AG09319 (cell line): ENCODE measurements around the gene EML6.

Source experiments
- DNase-seq: peaks from one replicate; pipeline ENCODE4 v3.0.0-alpha.2; 2010; ENCODE audit warnings: low read depth; ENCODE audit errors: extremely low read depth
- CTCF ChIP-seq: IDR thresholded peaks from 2 replicates; pipeline ENCODE4 v1.5.1; 2011; ENCODE audit warnings: low read depth, mild to moderate bottlenecking, inconsistent platforms, low read length, moderate library complexity

Gene EML6

GRCh38 chr2:54708584-54709335 is 14.7 kb upstream of the EML6 start:
- no peak for DNase-seq
- TF ChIP-seq CTCF, result no peak

DNA sequence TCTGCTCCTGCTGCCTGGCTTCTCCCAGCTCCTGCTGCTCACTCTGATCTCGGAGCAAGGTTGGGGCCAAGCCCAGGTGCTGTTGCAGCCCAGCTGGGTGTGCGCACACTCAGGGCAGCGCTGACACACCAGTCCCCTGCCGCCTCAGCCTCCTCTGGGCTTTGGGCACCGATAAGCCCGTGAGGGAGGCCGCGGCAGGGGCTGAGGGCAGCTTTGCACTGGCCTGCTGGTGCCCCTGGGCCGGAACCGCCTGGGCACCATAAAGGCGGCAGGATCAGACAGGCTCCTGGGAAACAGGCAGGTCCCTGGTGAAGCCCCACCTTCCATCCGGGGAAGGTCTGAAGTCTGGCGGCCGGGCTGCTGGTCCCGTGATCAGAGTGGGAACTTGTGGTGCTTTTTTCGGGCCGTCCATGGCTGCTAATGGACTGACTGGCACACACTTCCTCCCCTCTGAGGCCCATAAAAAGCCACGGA is 14.1 kb upstream of the EML6 start:
- DNase-seq, result no peak
- TF ChIP-seq CTCF, result no peak

DNA sequence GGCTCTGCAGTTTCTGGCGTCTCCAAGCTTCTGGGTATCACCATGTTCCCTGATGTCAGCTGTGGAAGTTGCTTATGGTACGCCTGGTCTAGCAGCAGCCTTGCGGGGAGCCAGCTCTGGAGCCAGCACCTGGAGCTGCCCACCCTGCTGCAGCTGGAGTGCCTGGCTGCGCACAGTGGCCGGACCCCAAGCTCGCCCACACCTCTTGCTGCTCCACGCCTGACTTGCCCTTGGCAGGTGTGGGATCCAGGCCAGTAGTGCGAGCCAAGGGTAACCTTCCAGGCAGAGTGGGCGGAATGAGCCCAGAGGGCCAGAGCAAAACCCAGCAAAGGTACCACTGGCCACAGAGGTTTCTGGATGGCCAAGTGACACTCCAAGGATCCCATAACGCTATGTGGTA is 13.2 kb upstream of the EML6 start:
- DNase-seq, result no peak
- TF ChIP-seq CTCF, result no peak

- no peak for DNase-seq
- no peak for TF ChIP-seq CTCF
Observed at GRCh38 chr2:54712516-54712915, 10.9 kb upstream of the EML6 start.

DNA sequence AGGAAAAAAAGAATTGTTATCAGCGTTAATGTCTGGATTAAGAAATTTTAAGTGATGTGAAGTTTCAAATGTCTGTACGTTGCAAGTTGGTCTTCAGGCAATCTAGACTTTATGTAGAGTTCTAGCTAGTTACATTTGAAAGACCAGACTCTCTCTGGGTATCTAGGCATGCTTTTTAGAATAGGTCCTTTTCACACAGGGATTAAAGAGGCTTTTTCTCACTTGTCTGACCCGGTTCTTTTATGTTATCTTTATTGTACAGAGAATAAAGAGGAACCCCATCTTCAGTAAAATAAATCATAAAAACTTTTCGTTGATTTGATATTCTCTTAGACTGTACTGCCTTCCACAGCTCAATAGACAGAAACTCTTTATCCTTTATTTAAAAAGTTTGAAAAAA is 8.5 kb upstream of the EML6 start:
- no peak for DNase-seq
- no peak for TF ChIP-seq CTCF

DNA sequence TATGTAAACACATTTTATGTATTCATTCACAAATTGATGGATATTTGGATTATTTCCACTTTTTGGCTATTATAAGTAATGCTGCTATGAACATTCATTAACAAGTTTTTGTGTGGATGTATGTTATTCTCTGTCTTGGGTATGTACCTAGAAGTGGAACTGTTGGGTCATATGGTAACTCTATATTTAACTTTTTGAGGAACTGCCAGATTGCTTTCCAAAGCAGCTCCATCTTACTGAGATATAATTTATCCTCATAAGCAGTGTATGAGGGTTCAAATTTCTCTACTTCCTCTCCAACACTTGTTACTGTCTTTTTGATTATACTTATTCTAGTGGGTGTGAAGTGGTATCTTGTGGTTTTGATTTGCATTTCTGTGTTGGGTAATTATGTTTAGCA is 7.1 kb upstream of the EML6 start:
- DNase-seq, result no peak
- no peak for TF ChIP-seq CTCF

DNA sequence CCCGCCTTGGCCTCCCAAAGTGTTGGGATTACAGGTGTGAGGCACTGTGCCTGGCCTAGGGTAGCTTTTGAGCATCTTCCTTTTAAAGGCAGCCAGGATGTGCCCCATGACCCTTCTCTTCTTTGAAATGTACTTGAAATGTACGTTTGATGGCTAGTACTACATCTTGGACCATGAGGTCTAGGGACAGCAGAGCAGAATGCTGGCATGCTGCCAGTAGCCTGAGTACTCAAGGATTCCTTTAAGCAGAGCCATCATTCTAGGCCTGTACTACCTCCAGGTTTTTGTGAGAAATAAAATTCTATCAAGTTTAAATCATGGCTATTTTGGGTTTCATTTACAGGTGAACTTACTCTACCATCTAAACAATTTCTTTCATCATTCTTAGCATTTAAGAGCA is 2.9 kb upstream of the EML6 start:
- no peak for DNase-seq
- no peak for TF ChIP-seq CTCF
